Epithelial cell of prostate (primary cell): ENCODE measurements around the gene TMEM47.

Source experiments
- DNase-seq: peaks from one replicate; pipeline ENCODE4 v3.0.0-alpha.2; 2011; ENCODE audit warnings: low read depth, low spot score
- H3K27ac ChIP-seq: fragments of 450-650 bp; 2 replicates; pipeline ENCODE4 v1.5.1; 2017; ENCODE audit warnings: mild to moderate bottlenecking

TMEM47 gene

GRCh38 chrX:34656842-34657725 is at the start of gene TMEM47:
Gene TMEM47 (minus strand): TSS chrX:34657285. CDS start chrX:34657029, 256 bp downstream.
- H3K27ac ChIP-seq: no peak within 1 kb of the TSS
- DNase-seq: no peak

GRCh38 chrX:34687095-34687494 is 30.0 kb upstream of the TMEM47 start:
- H3K27ac ChIP-seq: no peak overlapping the region
- no peak for DNase-seq

DNA sequence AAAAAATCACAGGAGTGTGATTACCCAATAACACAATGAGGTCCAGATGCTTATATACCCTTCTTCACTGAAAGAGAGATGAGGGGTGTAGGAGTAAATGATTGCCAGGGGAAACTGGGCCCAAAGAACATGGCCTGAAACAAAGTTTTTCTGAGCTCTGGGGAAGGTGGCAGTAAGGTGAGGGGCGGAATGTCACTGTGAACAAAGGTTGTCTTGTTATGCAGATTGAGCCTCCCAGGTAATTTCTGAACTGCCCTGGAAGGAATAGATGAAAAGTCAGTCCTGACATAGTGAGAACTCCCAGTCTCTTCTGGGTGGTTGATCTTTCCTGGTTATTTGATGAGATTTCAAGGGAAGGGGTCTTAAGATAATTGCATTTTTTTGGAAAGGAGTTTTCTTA is 2.5 kb upstream of the TMEM47 start:
- DNase-seq: no peak
- no peak overlapping the region for H3K27ac ChIP-seq

DNA sequence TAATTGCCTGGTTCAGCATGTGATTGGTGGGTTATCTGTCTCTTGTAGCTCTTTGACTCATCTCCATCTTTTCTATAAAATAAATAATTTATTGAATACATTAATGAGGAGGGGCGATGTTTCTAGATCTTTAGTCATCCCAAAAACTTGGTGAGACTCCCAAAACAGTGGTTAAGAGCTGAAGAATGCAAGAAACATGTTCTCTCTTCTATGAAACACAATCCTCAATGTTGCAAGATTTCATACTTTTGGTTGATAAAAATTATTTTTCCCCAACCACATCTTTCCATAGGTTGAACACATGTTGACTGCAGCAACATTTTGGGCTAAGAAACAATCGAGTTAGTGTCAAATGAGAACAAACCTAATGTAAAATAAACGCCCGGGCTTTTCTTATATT is 1.2 kb upstream of the TMEM47 start:
- DNase-seq: no peak
- H3K27ac ChIP-seq: no peak overlapping the region

- no peak overlapping the region for H3K27ac ChIP-seq
- DNase-seq: no peak
Observed at GRCh38 chrX:34657726-34658070, 613 bp upstream of the TMEM47 start.

DNA sequence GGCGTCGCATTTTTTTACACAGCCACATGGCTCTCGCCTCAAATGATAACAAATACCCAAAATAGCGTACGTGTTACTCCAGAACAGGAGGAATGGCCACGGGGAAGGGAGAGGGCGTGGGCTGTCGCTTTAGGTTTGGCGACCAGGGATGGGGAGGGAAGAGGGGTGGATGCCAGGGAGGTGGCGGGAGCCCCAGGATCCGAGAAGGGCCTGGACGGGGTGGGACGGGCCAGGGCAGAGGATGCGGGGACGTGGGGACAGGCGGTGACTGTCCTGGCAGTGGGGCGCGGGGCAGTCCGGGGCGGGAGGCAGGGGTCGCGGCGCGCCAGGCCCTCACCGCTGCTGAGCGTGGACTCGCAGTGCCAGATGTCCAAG is 631 bp downstream of the TMEM47 start:
- no peak overlapping the region for H3K27ac ChIP-seq

GRCh38 chrX:34655501-34656455 is 1.3 kb downstream of the TMEM47 start:
- no peak for DNase-seq
- no peak overlapping the region for H3K27ac ChIP-seq

More for the DNA sequence above, 631 bp downstream of the TMEM47 start:
- no peak for DNase-seq

- H3K27ac ChIP-seq: no peak overlapping the region
- DNase-seq: no peak
Observed at GRCh38 chrX:34654696-34655490, 2.2 kb downstream of the TMEM47 start.

DNA sequence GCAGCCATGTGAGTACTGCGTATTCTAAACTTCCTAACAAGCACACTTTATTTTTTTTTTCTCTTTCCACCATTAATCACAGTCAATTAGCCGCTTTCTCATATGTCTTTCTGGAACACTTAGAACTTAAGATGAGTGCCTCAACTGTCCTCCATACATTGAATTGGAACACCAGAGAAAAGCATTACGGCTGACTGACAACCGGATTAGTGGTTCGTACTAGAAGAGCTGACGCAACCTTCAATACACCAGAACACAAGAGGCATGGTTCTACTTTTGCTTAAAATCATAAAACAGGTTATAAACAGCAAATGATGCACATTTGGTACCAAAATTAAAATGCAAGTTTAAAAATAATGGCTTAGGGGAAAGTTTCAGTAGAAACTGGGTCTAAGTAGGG is 3.3 kb downstream of the TMEM47 start:
- H3K27ac ChIP-seq: peak overlapping the region; percentile 10
- DNase-seq: no peak

DNA sequence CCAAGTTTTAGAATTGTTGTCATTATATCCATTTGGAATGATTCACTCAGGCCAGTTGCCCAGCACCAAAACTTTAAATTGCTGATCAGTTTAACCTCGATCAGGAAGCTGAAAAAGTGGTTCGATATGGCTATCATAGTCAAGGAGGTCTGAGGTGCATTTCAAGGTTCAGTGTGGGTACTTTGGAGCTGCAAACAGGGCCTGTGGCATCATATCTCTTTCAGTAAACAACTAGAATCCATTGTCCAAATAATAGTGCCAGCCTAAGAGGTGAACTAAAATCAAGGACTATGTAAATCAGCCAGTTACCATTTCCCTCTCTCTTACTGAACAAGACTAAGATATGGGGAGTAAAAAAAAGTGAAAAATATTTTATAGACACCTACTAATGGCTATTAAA is 14.2 kb downstream of the TMEM47 start:
- DNase-seq: no peak
- no peak overlapping the region for H3K27ac ChIP-seq

GRCh38 chrX:34638116-34638515 is 19.0 kb downstream of the TMEM47 start:
- no peak overlapping the region for H3K27ac ChIP-seq
- no peak for DNase-seq

DNA sequence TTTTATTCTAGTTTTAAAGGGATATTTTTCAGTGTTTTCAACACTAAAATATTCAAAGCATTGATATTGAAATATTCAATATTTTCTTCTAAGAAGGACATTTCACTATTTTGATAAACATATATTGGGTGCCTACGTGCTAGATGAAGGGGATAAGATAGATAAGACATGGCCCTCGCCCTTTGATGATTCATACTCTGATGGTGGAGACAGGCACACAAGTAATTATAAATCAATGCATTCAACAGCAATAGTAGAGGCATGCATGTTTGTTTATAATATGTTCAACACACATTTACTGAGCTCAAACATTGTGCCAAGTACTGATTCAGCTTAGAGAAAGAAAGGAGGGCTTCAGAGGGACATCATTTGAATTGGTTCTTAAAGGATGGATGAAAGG is 22.7 kb downstream of the TMEM47 start:
- no peak for DNase-seq
- no peak overlapping the region for H3K27ac ChIP-seq

DNA sequence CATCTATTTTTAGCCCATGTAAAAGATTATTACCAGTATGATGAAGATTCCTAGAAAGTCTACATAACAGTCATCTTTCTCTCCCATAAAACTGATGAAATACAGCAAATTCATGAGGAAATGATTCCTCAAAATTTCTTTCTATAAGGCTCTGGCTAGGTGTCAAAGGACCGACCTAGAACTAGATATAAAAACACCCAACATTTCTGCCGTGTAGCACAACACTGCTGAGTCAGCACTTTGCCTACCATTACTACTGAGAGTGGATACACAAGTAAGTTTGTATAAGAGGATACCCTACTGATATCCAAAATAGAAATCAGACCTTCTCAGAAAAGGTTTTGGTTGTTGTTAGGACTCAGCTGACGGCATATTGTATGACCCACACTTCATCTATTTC is 24.7 kb downstream of the TMEM47 start:
- no peak for DNase-seq
- no peak overlapping the region for H3K27ac ChIP-seq

- no peak for DNase-seq
- H3K27ac ChIP-seq: no peak overlapping the region
Observed at GRCh38 chrX:34631479-34632220, 25.4 kb downstream of the TMEM47 start.

DNA sequence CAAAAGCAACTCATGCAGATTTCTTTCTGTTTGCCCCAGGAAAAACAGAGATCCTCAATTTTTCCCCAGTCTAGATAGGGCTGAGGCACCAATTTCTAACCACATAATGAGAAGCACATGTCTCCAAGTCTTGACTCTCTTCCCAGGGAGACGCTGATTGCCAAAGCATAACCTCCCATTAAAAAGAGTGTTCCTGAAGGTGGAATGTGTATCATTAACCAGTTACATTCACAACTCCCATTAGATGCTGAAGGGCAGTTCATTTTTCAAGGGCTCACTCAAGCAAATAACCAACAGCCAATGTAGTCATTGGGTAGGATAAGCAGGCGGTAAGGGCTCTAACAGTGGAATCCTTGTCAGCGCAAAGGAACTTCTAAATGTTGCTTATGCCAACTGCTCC is 27.5 kb downstream of the TMEM47 start:
- H3K27ac ChIP-seq: no peak overlapping the region
- no peak for DNase-seq

- H3K27ac ChIP-seq: no peak overlapping the region
- DNase-seq: no peak
Observed at GRCh38 chrX:34624416-34624815, 32.7 kb downstream of the TMEM47 start.

DNA sequence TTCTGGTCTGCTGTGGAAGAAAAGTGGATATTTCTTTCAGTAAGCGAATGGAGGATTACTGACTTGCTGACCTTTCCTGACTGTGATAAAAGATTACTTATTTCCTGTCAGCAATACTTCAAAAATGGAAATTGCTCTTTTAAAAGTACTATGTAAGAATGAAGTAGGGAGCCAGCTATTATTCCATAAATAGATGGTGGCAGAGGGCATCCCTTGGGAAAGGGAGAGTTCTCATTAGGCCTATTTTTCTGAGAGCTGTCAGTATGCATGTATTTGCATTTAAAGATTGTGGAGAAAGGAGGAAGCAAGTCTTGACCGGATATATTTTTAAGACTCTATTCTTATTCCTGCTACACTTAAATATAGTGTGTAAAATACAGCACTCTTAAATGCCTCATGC is 37.2 kb downstream of the TMEM47 start:
- no peak overlapping the region for H3K27ac ChIP-seq
- no peak for DNase-seq

DNA sequence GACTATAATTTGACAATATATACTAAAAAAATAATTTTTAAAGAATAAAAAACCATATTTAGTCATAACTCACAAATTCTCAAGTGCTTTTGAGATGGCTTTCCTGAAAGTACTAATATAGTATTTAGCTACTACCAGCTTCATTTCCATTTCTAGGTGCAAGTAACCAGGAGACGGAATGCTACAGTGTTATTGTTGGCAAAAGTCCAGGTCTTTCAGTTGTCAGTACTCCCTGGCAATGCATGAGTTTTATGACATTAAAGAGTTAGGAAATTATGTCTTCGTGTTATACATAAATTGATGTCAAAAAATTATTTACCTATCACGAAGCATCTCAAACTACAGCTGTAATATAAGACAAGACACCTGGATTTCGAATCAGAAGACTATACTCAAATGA is 45.0 kb downstream of the TMEM47 start:
- no peak for DNase-seq
- H3K27ac ChIP-seq: no peak overlapping the region

DNA sequence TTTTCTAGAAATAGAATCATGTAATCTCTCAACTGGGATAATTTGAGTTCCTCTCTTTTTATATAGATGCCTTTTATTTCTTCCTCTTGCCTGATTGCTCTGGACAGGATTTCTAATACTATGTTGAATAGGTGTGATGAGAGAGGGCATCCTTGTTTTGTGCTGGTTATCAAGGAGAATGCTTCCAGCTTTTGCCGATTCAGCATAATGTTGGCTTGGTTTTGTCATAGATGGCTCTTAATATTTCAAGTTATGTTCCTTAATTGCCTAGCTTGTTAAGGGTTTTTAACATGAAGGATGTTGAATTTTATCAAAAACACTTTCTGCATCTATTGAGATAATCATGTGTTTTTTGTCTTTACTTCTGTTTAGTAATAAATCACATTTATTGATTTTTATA is 58.7 kb downstream of the TMEM47 start:
- DNase-seq: no peak
- H3K27ac ChIP-seq: no peak overlapping the region

GRCh38 chrX:34586936-34587335 is 70.1 kb downstream of the TMEM47 start:
- no peak overlapping the region for H3K27ac ChIP-seq
- no peak for DNase-seq
